Left ventricle myocardium inferior (tissue), 1 donor: ENCODE results near the gene COL18A1. TPM values are rescaled to one million over a fixed set of nuclear protein-coding genes. Genes with fewer than 3 reads are reported as not detected.

Experiments used
- DNase-seq: peaks from one replicate; pipeline ENCODE4 v3.0.0-alpha.2; 2020
- H3K27ac ChIP-seq: fragments of 200-600 bp; replicated peaks from 2 replicates; pipeline ENCODE4 v1.8.0; 2021
- H3K27me3 ChIP-seq: fragments of 200-600 bp; 2 replicates; pipeline ENCODE4 v1.8.0; 2021; ENCODE audit warnings: low read depth
- H3K36me3 ChIP-seq: fragments of 200-600 bp; 2 replicates; pipeline ENCODE4 v1.8.0; 2021
- H3K4me1 ChIP-seq: fragments of 200-600 bp; 2 replicates; pipeline ENCODE4 v1.8.0; 2021
- H3K4me3 ChIP-seq: fragments of 200-600 bp; 2 replicates; pipeline ENCODE4 v1.8.0; 2021; ENCODE audit warnings: mild to moderate bottlenecking, moderate library complexity
- H3K9me3 ChIP-seq: fragments of 200-600 bp; replicated peaks from 2 replicates; pipeline ENCODE4 v1.8.0; 2021
- CTCF ChIP-seq: fragments of 200-600 bp; IDR thresholded peaks from 2 replicates; pipeline ENCODE4 v1.8.0; 2021; ENCODE audit warnings: antibody characterized with exemption, mild to moderate bottlenecking, borderline replicate concordance
- intact Hi-C: fragments of 100-400 bp; cut with micrococcal nuclease; formaldehyde crosslinking; loops from one replicate; pipeline ENCODE4 v1.11.0; 2022
- total RNA-seq: library from RNA; stranded (reverse); fragmentation: NEBNext Ultra II Directional; extraction: Animal tissue kit (Norgen Biotek cat#: 25700); gene quantifications from one replicate; pipeline ENCODE4 v1.2.1, GENCODE V29; 2021
- donor health status: DM: no; HTN: yes; CAD: no; lungs with severe emphysema.

COL18A1 gene
- total RNA-seq, 1 donor from 2014 or later = 66.5 TPM

- intact Hi-C loops = no loop called here
- Histone ChIP-seq H3K4me1 (peaks cover 73% of the 10 kb centered on the region), H3K27ac (peak overlapping the region; percentile 74), H3K4me3 (no peak overlapping the region), H3K36me3 (no peaks in the 10 kb centered on the region), H3K27me3 (no peaks in the 10 kb centered on the region), H3K9me3 (no peaks in the 10 kb centered on the region)
- DNase-seq = no peak
- no peak for TF ChIP-seq CTCF
Measured at GRCh38 chr21:45431781-45432572, 27.0 kb downstream of the COL18A1 start.

- DNase-seq = no peak
- H3K4me1 ChIP-seq = peaks cover 66% of the 10 kb centered on the region
- no peaks in the 10 kb centered on the region for H3K9me3 ChIP-seq
- TF ChIP-seq CTCF = no peak
- no peaks in the 10 kb centered on the region for H3K36me3 ChIP-seq
- no peak overlapping the region for H3K4me3 ChIP-seq
- no peaks in the 10 kb centered on the region for H3K27me3 ChIP-seq
- intact Hi-C loops = no loop called here
- peak overlapping the region; percentile 74 for H3K27ac ChIP-seq
Measured at GRCh38 chr21:45432575-45433255, 27.8 kb downstream of the COL18A1 start.

GRCh38 chr21:45433301-45433700, 28.3 kb downstream of the COL18A1 start:
- intact Hi-C loops = no loop called here
- peak overlapping the region; percentile 74 for H3K27ac ChIP-seq
- no peak overlapping the region for H3K4me3 ChIP-seq
- H3K4me1 ChIP-seq = peaks cover 63% of the 10 kb centered on the region
- TF ChIP-seq CTCF = no peak
- no peaks in the 10 kb centered on the region for H3K9me3 ChIP-seq
- no peaks in the 10 kb centered on the region for H3K36me3 ChIP-seq
- DNase-seq = no peak
- H3K27me3 ChIP-seq = no peaks in the 10 kb centered on the region

GRCh38 chr21:45433911-45434644, 29.1 kb downstream of the COL18A1 start:
- DNase-seq = no peak
- intact Hi-C loops = no loop called here
- no peak for TF ChIP-seq CTCF
- Histone ChIP-seq H3K36me3 (no peaks in the 10 kb centered on the region), H3K27ac (peak overlapping the region; percentile 74), H3K4me1 (peaks cover 71% of the 10 kb centered on the region), H3K27me3 (no peaks in the 10 kb centered on the region), H3K9me3 (no peaks in the 10 kb centered on the region), H3K4me3 (no peak overlapping the region)

GRCh38 chr21:45434645-45435217, 29.8 kb downstream of the COL18A1 start:
- Histone ChIP-seq H3K27me3 (no peaks in the 10 kb centered on the region), H3K36me3 (no peaks in the 10 kb centered on the region), H3K9me3 (no peaks in the 10 kb centered on the region), H3K4me3 (no peak overlapping the region), H3K4me1 (peaks cover 77% of the 10 kb centered on the region), H3K27ac (no peak overlapping the region)
- DNase-seq = no peak
- intact Hi-C loops = no loop called here
- no peak for TF ChIP-seq CTCF
